ENCODE measurements around the gene LYPD3.
A peak's percentile ranks its signal among the peaks of the same experiment; 100 is the strongest.
"Not testable (repeated sequence)": the region's sequence is repeated elsewhere in the genome, so short reads cannot be mapped to it uniquely, and the experiment has no call there.

Gene LYPD3

GRCh38 chr19:43461303-43461702, 4.1 kb downstream of the LYPD3 start:
- no peak for DNase-seq (ENCODE audit: low read depth in 2 of 2)

GRCh38 chr19:43460362-43461016, 4.9 kb downstream of the LYPD3 start:
- no peak for DNase-seq (ENCODE audit: low read depth in 2 of 2)

GRCh38 chr19:43457809-43458208, 7.6 kb downstream of the LYPD3 start:
- DNase-seq (ENCODE audit: low read depth in 2 of 2): no peak

DNA sequence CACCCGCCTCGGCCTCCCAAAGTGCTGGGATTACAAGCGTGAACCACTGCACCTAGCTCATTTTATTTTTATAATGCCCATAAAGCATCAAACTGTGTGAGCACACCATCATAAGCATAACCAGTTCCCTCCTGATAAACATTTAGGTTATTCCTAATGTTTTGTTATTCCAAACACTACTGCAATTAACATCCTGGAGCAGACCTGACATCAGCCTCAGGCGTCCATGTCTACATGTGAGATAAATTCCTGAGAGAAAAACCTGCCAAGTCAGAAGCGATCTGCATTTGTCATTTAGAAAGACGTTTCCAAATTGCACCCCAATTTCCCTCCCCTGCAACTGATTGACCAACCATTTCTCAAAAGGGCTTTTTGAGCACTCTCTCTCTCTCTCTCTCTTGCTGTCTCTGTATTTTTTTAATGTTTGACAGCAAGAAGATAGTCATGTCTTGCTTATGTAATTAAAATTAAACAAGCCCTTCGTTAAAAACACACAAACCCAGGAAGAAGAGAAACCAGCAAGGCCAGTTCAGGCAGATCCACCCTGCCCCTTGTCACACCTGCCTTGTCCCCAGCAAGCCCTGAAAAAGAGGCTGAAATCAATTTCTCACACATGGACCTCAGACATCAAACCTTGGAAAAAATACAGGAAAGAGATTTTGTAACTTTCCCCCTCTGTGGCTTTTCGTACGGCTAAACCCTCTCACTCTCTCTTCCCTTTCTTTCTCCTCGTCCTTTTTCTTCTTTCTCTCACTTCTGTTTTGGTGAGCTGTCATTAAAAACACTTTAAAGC, 9.9 kb downstream of the LYPD3 start:
- DNase-seq (ENCODE audit: low read depth in 2 of 2): no peak

DNA sequence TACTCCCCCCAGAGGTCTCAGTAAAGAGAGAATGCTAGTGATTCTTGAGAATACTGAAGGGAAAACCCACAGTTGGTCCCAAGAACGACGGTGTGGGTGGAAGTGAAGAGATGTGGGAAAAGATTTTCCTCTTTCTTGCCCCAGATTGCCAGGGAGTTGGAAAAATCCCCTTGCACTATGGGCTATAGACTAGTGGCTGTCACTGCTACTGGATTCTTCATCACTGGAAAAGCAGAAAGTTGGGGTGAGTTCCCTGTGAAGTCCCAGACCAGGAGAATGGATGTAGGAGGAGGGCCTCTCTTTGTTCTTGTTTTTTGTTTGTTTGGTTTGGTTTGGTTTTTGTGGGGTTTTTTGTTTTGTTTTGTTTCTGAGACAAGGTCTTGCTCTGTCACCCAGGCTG, 11.4 kb downstream of the LYPD3 start:
- no peak for DNase-seq (ENCODE audit: low read depth in 2 of 2)

- no peak for DNase-seq (ENCODE audit: low read depth in 2 of 2)
Observed at GRCh38 chr19:43452582-43452981, 12.8 kb downstream of the LYPD3 start.

DNA sequence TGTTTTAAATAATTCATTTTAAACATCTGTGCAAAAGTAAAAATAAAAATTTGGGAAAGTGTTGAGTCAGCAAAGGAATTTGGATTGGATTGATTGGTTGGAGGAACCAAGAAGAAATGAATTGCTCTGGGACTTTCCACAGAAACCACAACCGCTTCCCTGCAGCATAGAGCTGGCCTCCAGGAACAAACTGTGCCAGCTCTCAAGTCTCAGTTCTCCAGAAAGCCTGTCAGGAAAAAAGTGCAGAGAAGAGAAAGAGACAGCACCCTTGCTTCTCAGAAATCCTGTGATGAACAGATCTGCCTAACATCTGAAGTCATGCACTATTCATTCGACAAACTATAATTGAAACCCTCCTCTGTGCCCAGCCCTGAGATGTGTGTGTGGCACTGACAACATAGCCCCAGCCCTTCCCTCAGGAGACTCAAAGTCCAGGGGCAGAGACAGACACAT, 14.8 kb downstream of the LYPD3 start:
- no peak for DNase-seq (ENCODE audit: low read depth in 2 of 2)

GRCh38 chr19:43447655-43448054, 17.8 kb downstream of the LYPD3 start:
- DNase-seq (ENCODE audit: low read depth in 2 of 2): no peak

- peak; percentile 62 to 65 for DNase-seq (ENCODE audit: low read depth in 2 of 2)
Observed at GRCh38 chr19:43446746-43447489, 18.5 kb downstream of the LYPD3 start.

DNA sequence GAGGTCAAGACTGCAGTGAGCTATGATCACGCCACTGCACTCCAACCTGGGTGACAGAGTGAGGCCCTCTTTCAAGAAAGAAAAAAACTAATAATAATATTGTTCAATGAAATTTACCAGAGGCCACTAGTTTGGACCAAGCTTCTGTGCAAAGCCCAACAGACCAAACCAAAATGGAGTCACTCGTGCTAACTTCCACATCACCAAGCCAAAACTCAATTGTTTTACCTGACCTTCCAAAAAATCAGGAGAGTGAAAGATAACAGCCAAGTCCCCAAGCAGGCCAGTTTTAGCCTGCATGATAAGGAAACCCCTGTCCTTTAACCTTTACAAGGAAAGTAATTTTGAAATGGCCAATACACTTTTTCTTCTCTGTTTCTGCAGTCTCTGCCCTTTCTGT, 20.0 kb downstream of the LYPD3 start:
- no peak for DNase-seq (ENCODE audit: low read depth in 2 of 2)

DNA sequence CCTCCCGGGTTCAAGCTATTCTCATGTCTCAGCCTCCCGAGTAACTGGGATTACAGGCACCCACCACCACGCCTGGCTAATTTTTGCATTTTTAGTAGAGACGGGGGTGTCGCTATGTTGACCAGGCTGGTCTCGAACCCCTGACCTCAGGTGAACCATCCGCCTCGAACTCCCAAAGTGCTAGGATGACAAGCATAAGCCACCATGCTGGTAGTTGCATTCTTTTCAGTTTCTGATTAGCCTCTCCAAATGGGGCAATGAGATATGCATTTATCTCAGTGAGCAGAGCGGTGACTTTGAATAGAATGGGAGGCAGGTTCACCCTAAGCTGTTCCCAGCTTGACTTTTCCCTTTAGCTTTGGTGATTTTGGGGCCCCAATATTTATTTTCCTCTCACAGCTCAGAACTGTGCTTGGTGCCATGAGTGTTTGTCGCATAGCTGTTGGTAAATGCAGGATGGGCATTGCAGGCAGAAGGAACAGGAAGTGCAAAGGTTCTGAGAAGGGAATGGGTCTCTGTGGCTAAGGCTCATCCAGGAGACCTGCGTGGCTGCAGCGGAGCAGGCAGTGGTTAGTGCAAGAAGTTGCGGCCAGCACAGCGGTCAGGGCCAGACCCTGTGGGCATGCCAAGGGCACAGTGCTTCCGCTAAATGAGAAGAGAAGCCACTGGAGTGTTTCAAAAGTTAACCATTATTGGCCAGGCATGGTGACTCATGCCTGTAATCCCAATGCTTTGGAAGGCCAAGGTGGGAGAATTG, 20.7 kb downstream of the LYPD3 start:
- DNase-seq (ENCODE audit: low read depth in 2 of 2): no peak

DNA sequence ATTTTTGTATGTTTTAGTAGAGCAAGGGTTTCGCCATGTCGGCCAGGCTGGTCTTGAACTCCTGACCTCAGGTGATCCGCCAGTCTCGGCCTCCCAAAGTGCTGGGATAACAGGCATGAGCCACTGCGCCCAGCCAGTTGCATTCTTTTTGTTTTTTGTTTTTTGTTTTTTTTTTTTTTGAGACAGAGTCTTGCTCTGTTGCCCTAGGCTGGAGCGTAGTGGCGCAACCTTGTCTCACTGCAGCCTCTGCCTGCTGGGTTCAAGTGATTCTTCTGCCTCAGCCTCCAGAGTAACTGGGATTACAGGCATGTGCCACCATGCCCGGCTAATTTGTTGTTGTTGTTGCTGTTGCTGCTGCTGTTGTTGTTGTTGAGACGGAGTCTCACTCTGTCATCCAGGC, 21.3 kb downstream of the LYPD3 start:
- not testable (repeated sequence) for DNase-seq (ENCODE audit: low read depth in 2 of 2)

DNA sequence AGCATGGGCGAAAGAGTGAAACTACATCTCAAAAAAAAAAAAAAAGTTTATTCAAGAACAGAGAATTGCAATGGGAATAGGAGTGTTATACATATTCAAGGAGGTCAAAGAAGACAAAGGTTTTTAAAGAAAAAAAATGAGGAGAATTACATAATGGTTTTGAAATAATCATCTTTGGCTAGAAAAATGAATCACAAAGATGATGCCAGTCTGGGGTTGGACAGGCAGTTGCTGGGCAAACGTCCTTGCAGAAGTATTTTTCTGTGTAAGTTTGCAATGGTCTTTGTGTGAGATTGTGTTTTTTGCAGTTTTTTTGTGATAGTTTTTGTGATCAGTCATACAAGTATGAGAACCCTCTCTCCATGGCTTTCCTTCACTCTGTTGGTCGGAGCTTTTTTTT, 23.7 kb downstream of the LYPD3 start:
- DNase-seq (ENCODE audit: low read depth in 2 of 2): no peak

DNA sequence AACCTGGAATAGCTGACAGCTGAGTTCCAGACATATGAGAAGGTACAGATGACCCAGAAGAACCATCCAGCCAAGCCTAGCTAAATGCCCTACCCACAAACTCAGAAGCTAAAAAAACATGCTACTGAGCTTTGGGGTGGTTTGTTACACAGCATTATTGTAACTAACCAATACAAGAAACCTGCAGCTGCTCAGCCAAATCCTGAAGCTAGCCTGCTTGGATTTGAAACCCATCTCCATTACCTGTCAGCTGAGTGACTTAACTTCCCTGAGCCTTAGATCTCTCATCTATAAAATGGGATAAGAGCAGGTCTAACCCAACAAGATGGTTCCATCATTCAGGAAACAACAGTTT, 25.7 kb downstream of the LYPD3 start:
- DNase-seq (ENCODE audit: low read depth in 2 of 2): no peak

DNA sequence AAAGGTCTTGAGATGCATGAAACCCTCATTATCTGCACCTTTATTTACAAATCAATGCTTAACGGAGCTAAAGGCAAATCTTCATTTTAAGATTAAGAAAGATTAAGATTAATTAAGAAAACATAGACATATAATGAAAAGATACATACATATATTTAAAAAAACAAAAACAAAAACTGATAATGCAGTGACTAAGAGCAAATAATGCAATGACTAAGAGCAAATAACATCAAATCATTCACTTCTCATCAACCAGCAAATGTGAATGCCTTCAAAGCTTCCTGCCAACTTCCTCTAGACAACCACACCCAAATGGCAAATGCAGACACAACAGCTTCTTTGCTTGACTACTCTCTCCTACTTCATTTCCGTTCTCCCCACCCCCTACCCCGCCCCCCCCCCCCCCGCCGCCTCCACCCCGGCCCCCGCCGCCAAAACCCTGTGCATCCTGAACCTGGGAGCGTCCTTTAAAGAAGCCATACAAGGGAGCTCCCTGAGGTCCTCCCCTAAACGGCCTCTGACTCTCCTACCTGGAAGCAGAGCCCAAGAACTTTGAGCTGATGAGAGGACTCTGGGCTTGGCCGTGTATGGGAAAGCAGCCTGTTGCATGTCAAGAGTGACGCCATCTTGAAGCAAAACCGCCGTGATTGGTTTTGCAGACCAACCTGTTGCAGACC, 26.2 kb downstream of the LYPD3 start:
- no peak for DNase-seq (ENCODE audit: low read depth in 2 of 2)

- peak in 1 of 2 experiments; percentile 8 for DNase-seq (ENCODE audit: low read depth in 2 of 2)
Observed at GRCh38 chr19:43438291-43439031, 26.9 kb downstream of the LYPD3 start.

DNA sequence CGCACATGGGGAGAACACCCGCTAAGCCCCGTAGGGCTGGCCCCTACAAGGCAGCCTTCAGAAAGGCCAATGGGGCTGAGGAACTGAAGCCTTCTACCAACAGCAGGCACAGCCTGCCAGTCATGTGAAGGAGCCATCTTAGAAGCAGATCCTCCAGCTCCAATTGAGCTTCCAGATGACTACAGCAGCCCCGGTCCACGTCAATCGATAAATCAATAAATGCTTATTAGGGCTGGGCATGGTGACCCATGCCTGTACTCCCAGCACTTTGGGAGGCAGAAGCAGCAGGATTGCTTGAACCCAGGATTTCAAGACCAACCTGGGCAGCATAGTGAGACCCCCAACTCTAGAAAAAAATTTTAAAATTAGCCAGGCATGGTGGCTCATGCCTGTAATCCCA, 27.7 kb downstream of the LYPD3 start:
- no peak for DNase-seq (ENCODE audit: low read depth in 2 of 2)

DNA sequence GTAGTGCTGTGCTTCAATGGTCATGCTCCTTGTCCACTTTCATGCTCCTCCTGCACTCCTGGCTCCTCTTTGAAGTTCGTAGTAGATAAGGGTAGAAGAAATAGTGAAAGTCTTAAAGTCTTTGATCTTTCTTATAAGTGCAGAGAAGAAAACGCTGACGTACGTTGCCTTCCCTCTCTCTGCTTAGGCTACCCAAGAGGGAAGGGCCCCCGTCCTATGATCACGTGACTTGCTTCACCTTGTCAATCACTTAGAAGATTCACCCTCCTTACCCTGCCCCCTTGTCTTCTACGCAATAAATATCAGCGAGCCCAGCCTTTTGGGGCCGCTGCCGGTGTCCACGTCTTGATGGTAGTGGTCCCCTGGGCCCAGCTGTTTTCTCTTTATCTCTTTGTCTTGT, 28.1 kb downstream of the LYPD3 start:
- DNase-seq (ENCODE audit: low read depth in 2 of 2): not testable (repeated sequence)

GRCh38 chr19:43435775-43436174, 29.6 kb downstream of the LYPD3 start:
- no peak for DNase-seq (ENCODE audit: low read depth in 2 of 2)

DNA sequence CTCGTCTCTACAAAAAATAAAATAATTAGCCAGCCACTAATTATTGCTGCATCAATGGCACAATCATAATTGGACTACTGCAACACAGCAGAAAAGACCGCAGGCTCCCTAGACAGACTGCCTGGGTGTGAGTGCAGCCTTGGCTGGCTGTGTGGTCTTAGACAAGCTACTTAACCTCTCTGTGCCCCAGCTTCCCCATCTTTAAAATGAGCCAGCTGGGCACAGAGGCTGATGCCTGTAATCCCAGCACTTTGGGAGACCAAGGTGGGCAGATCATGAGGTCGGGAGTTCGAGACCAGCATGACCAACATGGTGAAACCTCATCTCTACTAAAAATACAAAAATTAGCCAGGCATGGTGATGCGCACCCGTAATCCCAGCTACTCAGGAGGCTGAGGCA, 31.7 kb downstream of the LYPD3 start:
- no peak for DNase-seq (ENCODE audit: low read depth in 2 of 2)

GRCh38 chr19:43433358-43433673, 32.1 kb downstream of the LYPD3 start:
- no peak for DNase-seq (ENCODE audit: low read depth in 2 of 2)
